NCI-H1694 treated with DMSO at 0.1 percent for 48 hours (cell line): ENCODE results near the gene NT5M.
A peak's percentile ranks its signal among the peaks of the same experiment; 100 is the strongest.
"Not testable (repeated sequence)": the region's sequence is repeated elsewhere in the genome, so short reads cannot be mapped to it uniquely, and the experiment has no call there.

Source experiments
- DNase-seq: peaks from one replicate; lab custom pipeline; 2025; lab: John Stamatoyannopoulos, UW

NT5M gene

DNA sequence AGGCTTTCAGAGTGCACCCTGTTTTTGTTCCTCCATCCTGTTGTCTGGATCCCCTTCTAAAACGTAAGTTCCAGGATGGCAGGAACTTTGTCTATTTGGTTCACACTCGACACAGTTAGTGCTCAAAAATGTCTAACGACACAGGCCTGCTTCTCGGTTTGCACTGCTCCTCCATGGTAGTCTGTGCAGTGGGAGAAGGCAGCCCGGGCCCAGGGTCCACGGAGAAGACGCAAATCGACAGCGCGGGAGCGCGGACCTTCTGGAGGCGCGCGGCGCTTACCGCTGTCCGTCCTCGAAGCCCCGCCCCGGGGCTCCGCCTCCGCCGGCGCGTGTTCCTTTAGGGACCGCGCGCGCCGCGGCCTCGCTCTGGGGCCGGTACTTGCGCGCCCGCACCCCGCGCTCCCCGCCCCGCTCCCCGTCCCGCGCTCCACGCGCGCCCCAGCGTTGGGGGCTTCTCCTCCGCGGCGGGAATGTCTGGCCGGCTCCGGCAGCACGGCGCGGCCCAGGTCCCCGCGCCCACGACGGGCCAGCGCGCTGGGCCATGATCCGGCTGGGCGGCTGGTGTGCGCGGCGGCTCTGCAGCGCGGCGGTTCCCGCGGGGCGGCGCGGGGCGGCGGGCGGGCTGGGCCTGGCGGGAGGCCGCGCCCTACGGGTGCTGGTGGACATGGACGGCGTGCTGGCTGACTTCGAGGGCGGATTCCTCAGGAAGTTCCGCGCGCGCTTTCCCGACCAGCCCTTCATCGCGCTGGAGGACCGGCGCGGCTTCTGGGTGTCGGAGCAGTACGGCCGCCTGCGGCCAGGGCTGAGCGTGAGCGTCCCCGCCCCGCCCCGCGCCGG, at the start of gene NT5M:
Gene NT5M (plus strand): TSS at position 364 of the 837 bp plus-strand sequence. CDS start 178 bp downstream, at position 542.
- DNase-seq = peak; percentile 84

DNA sequence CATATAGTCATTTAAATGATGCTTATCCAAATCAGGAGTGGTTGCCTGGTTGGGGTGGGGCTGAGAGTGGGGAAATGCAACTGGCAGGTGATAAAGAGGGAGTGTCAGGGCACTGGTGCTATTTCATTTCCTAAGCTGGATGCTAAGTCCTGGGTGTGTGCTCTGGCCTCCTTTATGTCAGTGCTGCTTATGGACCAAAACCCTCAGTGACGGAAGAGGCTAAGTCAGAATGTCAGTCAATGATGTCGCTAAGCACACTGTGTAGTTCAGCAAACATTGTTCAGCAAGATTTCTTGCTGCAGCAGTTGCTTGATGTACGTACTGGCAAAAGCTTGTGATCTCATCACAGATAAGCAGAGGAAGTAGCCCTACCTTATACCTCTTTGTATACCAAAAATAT, 49.8 kb upstream of the NT5M start:
- no peak for DNase-seq

DNA sequence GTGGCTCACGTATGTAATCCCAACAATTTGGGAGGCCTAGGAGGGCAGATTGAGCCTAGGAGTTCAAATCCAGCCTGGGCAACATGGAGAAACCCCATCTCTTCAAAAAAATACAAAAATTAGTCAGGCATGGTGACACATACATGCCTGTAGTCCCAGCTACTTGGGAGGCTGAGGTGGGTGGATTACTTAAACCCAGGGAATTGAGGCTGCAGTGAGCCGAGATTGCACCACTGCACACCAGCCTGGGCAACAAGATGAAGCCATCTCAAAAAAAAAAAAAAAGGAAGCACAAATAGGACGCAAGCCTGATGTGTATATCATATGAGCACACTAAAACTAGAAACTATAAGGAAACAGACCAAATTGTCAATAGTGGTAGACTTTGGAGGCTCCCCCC, 49.1 kb upstream of the NT5M start:
- no peak for DNase-seq

DNA sequence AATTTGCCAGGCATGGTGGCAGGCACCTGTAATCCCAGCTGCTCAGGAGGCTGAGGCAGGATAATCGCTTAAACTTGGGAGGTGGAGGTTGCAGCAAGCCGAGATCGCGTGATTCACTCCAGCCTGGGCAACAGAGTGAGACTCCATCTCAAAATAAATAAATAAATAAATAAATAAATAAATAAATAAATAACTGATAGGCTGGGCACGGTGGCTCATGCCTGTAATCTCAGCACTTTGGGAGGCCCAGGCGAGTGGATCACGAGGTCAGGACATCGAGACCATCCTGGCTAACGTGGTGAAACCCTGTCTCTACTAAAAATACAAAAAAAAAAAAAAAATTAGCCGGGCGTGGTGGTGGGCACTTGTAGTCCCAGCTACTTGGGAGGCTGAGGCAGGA, 47.5 kb upstream of the NT5M start:
- DNase-seq = not testable (repeated sequence)

DNA sequence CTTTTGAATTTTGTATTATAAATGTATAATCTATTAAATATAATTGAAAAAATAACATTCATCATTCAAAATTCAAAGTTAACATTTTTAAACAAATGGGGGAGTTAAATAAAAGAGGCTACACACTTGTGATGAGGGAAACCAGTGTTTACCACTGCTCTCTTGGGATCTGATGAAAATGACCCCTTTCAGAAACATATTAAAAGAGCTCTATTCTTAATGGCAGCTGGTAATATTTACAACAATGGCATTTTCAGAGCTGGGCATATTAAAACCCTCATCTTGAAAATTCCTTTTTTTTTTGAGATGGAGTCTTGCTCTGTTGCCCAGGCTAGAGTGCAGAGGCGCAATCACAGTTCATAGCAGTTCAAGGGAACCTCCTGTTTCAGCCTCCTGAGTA, 46.9 kb upstream of the NT5M start:
- DNase-seq = no peak

DNA sequence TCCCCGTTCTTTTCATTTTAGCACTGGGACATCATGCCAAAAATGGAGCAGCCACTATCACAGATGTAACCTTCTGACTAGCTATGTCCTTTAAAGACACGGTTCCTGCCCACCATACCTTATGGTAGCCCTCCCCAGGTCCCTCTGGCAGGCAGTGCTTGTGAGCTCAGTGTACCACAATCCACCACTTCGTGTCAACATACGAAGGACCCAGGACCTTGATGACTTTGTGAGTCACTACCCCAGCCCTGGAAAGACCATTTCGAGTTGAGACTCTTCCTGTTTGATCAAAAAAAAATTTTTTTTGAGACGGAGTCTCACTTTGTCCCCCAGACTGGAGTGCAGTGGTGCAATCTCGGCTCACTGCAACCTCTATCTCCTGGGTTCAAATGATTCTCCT, 45.2 kb upstream of the NT5M start:
- no peak for DNase-seq

DNA sequence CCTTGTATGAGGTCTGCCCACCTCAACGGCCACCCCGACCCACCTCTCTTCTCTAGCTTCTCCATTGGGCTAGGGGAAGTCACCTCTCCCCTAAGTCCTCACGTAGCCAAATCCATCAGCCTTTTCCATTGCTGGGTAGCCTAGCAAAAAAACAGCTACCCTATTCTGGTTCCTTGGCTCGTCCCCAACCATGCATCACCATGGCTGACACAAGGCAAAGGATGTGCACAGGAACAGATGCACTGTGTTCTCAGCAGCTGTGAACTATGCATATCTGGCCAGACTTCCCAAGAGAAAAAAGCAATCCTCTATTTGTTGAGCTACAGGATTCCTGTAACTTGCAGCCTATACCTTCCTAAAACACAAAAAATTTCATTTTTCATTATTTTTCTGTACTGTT, 44.2 kb upstream of the NT5M start:
- peak; percentile 84 for DNase-seq

DNA sequence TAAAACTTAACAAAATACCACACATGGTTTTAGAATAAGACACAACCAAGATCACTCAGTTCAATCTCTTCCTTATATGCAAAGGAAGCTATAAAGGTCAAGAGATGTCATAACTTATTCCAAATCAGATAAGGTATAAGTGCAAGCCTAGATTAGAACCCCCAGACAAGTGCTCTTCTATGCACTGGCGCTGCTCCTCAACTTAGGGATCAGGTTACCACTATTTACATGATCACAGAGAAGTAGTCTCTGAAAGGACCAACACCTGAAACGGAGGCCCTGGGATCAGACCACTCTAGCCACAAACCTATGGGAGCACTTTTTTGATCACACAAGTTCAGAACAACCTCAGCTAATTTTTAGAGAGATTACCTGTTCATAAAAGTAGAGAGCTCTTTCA, 38.7 kb upstream of the NT5M start:
- no peak for DNase-seq

DNA sequence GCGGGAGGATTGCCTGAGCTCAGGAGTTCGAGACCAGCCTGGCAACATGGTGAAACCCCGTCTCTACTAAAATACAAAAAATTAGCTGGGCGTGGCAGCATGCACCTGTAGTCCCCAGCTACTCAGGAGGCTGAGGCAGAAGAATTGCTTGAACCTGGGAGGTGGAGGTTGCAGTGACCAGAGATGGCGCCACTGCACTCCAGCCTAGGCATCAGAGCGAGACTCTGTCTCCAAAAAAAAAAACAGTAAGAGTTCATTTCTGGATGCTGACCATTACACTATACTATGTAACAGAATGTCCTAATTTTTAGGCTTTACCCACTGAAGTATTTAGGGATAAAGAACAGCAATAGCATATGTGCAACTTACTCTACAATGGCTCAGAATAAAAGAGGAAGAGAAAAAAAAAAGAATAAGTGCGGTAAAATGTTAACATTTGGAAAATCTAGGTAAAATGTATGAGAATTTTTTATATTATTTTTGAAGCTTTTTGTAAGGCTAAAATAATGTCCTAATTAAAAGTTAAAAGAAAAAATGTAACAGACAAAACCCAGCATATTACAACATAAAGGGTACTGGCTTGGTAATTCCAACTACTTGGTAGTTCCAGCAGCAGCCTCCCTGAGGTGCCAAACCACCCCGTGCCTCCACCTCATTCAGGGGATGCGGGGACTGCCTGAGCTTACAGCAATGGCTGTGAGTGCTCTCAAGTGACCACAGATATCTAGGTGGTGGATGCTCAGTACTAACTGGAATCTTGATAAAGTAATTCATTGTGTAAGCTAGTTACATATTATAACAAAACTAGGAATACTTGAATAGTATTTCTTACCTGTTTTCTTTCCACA, 33.0 kb upstream of the NT5M start:
- no peak for DNase-seq

DNA sequence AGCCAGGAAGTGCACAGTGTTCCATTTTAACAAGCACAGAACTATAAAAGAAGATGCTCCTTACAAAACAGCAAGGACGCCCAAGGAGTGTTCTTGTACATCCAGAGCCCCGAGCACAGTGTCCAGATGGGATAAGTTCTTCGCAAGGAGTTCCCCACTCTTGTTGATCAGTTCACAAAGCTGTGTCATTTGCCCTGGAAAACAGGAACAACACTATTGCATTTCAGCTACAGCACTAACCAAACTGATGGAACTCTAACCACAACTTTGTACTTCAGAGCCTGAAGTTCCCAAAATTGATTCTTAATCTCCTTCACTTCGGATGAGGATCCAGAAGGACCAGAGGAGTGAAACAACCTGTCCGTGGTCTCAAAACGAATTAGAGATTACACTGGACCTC, 27.2 kb upstream of the NT5M start:
- no peak for DNase-seq

DNA sequence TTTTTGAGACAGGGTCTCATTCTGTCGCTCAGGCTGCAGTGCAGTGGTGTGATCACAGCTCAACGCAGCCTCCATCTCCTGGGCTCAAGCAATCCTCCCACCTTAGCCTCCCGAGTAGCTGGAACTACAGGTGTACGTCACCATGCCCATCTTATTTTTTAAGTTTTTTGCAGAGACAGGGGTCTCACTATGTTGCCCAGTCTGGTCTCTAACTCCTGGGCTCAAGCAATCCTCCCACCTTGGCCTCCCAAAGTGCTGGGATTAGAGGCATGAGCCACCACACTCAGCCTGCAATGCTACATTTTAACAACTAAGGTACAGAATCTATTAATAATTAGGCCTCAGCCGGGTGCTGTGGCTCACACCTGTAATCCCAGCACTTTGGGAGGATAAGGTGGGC, 25.7 kb upstream of the NT5M start:
- DNase-seq = not testable (repeated sequence)

DNA sequence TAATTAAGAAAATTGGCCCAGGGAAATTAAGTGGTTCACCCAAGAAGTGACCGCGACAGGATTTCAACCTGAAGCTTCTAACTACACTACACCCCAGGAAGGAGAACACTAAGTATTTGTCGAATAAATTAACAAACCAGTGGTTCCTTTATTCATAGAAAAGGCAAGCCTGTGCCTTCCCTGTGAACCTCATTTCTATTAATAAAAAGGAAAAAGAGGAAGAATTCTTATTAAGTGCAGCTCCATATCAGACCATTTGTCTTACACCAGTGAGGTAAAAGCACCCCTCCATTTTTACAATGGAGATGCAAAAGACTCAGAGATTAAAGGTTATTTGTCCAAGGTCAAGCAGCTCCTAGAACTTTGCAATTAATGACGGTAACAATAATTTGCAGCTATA, 23.9 kb upstream of the NT5M start:
- no peak for DNase-seq

DNA sequence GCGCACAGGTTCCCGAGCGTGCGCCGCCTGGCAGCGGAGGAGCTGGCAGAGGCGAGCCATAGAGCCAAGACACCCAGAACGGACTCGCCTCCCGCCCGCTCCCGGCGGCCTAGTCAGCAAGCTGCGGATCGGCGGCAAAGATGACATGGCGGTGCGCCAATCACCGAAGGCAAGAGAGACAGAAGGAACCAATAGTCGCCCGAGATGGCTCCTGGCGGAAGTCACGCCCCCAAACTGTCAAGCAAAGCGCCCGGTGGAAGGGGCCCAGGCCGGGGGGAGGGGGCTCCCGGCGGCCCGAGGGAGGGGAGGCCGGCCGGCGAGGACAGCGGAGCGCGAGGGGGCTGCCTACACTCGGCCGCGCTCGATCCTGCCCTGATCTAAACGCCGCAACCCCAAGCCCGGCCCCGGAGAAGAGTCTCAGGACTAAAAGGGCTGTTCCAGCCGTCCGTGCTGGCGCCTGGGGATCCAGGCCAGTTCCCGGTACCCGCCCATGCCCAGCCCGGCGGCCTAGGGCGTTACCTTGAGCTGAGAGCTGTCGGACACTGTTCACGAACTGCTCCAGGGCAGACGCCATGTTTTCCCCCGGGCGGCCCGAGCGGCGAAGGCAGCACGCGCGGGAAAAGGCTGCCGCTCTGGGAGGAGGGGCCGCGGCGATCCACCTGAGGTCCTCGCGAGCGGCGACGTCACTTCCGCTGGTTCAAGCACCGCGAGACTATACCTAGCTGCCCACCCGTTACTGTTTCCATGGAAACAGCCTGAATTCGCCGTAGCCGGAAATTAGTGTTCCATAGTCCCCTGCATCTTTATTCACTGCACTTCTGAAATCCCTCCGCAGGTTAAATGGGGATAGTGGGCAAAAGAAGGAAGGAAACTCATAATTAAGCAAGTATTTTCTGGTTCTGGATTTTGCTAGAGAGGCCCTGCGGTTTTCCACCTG, 22.3 kb upstream of the NT5M start, which contains the start of gene COPS3:
Gene COPS3 (minus strand): TSS at position 634 of the 937 bp plus-strand sequence. CDS start 60 bp downstream, at position 574.
- DNase-seq = peak; percentile 97

DNA sequence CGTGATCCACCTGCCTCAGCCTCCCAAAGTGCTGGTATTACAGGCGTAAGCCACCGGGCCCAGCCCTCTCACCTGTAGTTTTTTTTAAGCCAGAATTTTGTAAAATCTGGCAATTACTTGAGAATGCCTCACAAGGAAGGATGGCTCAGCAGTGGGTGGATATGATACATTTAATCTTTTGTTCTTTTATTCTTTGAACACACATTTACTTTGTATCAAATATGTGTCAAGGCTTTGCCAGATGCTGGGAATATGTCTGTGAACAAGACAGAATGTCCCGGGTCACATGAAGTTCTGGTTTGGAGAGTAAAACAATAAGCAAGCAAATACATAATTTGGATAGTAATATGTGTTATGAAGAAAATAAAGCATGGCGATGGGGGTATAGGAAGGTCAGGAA, 17.2 kb upstream of the NT5M start:
- no peak for DNase-seq

DNA sequence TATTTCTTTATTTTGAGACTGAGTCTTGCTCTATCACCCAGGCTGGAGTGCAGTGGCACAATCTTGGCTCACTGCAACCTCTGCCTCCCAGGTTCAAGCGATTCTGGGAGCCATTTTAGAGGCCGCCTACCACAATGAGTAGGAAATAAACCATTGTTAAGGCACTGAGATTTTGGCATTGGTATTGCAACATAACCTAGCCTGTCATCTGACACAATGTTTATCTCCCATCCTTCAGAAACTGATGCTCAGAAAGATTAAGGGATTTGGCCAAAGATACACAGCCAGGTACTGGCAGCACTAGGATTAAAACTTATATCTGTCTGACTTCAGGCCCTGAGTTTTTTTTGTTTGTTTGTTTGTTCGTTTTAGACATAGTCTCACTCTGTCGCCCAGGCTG, 14.1 kb upstream of the NT5M start:
- no peak for DNase-seq

DNA sequence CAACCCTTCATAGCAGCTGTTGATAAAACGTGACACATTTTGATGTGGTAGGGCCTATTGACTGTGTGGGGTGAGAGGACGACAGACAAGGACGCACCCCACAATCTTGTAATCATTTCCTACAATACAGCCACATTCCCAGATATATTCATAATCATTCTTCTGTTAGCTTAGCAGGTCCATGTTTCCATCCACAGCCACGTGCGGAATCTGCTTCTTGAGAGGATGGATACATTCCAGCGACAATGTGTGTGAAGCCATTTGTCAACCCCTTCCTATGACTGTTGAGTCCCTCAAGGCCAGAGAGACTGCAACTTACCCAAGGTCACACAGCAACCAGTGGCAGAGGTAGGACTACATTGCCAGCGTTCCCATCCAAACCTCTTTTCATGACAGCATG, 13.5 kb upstream of the NT5M start:
- DNase-seq = no peak

DNA sequence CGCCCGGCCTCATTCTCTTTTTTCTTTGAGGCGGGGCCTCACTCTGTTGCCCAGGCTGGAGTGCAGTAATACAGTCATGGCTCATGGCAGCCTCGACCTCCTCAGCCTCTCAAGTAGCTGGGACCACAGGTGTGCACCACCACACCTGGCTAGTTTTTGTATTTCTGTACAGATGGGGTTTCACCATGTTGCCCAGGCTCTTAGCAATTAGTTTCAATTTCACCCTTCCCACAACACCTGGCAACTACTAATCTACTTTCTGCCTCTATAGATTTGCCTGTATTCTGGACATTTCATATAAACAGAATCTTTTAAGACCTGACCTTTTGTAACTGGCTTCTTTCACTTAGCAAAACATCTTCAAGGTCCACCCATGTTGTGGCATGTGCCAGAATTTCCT, 8.0 kb upstream of the NT5M start:
- DNase-seq = no peak

DNA sequence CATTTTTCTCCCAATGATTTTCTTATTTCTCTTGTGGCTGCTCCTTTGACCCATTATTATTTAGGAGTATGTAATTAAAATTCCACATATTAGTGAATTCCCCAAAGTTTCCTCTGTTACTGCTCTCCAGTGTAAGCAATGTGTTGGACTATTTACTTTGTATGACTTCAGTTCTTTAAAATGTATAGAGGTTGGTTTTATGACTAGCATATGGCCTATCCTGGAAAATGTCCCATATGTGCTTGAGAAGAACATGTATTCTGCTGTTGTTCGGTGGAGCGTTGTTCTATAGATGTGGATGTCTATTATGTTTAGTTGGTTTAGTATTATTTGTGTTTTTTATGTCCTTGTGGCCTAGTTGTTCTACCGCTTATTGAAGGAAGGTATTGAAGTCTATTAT, 6.0 kb upstream of the NT5M start:
- peak; percentile 67 for DNase-seq

DNA sequence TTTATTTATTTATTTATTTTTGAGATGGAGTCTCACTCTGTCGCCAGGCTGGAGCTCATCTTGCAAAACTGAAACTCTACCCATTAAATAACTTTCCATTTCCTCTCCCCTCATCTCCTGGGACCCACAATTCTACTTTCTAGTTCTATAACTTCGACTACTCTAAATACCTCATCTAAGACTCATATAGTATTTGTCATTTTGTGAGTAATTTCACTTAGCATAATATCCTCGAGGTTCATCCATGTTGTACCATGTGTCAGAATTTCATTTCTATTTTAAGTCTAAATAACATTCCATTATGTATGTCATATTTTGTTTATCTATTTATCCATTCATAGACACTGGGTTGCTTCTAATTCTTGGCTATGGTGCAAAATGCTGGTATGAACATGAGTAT, 5.1 kb upstream of the NT5M start:
- DNase-seq = no peak

DNA sequence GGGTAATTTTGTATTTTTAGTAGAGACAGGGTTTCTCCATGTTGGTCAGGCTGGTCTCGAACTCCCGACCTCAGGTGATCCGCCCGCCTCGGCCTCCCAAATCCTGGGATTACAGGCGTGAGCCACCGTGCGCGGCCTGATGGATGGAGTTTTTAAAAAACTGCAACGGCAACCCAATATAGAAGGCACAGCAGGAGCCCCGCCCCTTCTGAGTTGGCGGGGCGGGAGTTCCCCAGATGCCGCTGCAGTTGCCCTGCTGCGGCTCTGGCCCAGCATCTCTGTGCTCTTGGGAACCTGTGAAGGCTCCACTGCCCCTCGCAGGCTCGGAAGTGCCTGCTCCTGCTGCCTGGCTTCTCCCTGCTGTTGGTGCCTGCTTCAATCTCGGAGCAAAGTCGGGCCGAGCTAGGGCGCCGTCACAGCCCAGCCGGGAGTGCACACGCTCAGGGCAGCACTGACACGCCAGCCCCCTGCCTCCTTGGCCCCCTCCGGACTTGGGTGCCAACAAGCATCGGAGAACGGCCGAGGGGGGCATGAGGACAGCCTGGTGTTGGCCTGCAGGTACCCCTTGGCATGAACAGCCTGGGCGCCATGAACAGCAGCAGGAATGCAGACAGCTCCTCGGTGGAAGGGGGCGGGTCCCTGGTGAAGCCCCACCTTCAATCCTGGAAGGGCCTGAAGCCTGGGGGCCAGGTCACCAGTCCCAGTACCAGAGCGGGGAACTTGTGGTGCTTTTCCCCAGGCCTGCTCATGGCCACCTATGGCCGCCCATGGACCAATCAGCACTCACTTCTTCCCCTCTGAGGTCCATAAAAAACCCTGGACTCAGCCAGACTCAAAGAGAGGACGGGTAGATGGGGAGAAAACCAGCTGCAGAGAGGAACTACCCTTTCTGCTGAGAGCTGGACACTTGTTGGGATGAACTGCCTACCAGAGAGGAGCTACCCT, 2.3 kb upstream of the NT5M start:
- no peak for DNase-seq

DNA sequence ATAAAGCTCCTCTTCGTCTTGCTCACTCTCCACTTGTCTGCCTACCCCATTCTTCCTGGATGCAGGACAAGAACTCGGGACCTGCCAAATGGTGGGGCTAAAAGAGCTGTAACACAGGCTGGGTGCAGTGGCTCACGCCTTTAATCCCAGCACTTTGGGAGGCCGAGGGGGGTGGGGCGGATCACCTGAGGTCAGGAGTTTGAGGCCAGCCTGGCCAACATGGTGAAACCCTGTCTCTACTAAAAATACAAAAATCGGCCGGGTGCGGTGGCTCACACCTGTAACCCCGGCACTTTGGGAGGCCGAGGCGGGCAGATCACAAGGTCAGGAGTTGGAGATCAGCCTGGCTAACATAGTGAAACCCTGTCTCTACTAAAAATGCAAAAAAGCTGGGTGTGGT, 1.5 kb upstream of the NT5M start:
- not testable (repeated sequence) for DNase-seq
